ENCODE results near the gene GPR68. TPM values are rescaled to one million over a fixed set of nuclear protein-coding genes. Genes with fewer than 3 reads are reported as not detected.

Gene GPR68
- polyA plus RNA-seq, 1 donor (not counting 4 experiments of a cell fraction or from before 2014, with no cell fraction given) = 1.2 TPM

- no peak overlapping the region for H3K27ac ChIP-seq (ENCODE audit: control insufficient read depth, insufficient read depth, low read length)
- FAIRE-seq (no peak), DNase-seq (ENCODE audit: low read depth, low spot score) (no peak)
- H3K4me1 ChIP-seq (ENCODE audit: control insufficient read depth, extremely low read depth, insufficient read depth, low read length) = no peaks in the 10 kb centered on the region
- H3K36me3 ChIP-seq (ENCODE audit: control insufficient read depth in 2 of 2, extremely low read depth in 1 of 2, insufficient read depth in 2 of 2, low read length in 2 of 2) = no peaks in the 10 kb centered on the region
- dilution Hi-C loops (cut with MboI; ENCODE audit: extremely low pct_ligation_motif_present, low sequenced_read_pairs) = loop anchor here (25.0 kb wide), 2 partner anchors 130 to 380 kb away; no protein-coding TSS in a partner anchor
- H3K9me1 ChIP-seq (ENCODE audit: control insufficient read depth, extremely low read depth, insufficient read depth, low read length) = no peaks in the 10 kb centered on the region
- no peak overlapping the region for H3K4me2 ChIP-seq (ENCODE audit: control insufficient read depth, extremely low read depth, insufficient read depth, low read depth, low read length)
- no peak overlapping the region for H3K4me3 ChIP-seq (ENCODE audit: control insufficient read depth in 2 of 3, extremely low read depth in 1 of 3, insufficient read depth in 2 of 3, low read depth in 1 of 3, low read length in 3 of 3)
- H3K9me3 ChIP-seq (ENCODE audit: control insufficient read depth, low read depth, low read length) = no peaks in the 10 kb centered on the region
- no peaks in the 10 kb centered on the region for H3K79me2 ChIP-seq (ENCODE audit: control insufficient read depth, insufficient read depth, low read length)
- H3K9ac ChIP-seq (ENCODE audit: control insufficient read depth, extremely low read depth, insufficient read depth, low read length) = no peak overlapping the region
- TF ChIP-seq CTCF (optimal IDR thresholded peaks at IDR 0.05 in 1 of 3, IDR thresholded peaks at IDR 0.05 in 1 of 3, conservative IDR thresholded peaks at IDR 0.05 in 1 of 3; ENCODE audit: extremely low read depth in 1 of 3, insufficient read depth in 2 of 3, low read length in 3 of 3) = no peak
- no peak for TF ChIP-seq EZH2 (IDR thresholded peaks at IDR 0.05; ENCODE audit: low read length)
- no peak overlapping the region for H2AFZ ChIP-seq (ENCODE audit: control insufficient read depth, low read length)
- no peaks in the 10 kb centered on the region for H4K20me1 ChIP-seq (ENCODE audit: control insufficient read depth, extremely low read depth, insufficient read depth, low read length)
- no peaks in the 10 kb centered on the region for H3K27me3 ChIP-seq (ENCODE audit: control insufficient read depth, extremely low read depth, insufficient read depth, low read length)
These were observed 47.4 kb upstream of the GPR68 start for GRCh38 chr14:91291786-91292405.

GRCh38 chr14:91290986-91291385 is 46.5 kb upstream of the GPR68 start:
- Histone ChIP-seq H3K4me2 (ENCODE audit: control insufficient read depth, extremely low read depth, insufficient read depth, low read depth, low read length) (no peak overlapping the region), H3K79me2 (ENCODE audit: control insufficient read depth, insufficient read depth, low read length) (no peaks in the 10 kb centered on the region), H3K27me3 (ENCODE audit: control insufficient read depth, extremely low read depth, insufficient read depth, low read length) (no peaks in the 10 kb centered on the region), H3K4me3 (ENCODE audit: control insufficient read depth in 2 of 3, extremely low read depth in 1 of 3, insufficient read depth in 2 of 3, low read depth in 1 of 3, low read length in 3 of 3) (no peak overlapping the region), H3K27ac (ENCODE audit: control insufficient read depth, insufficient read depth, low read length) (no peak overlapping the region), H4K20me1 (ENCODE audit: control insufficient read depth, extremely low read depth, insufficient read depth, low read length) (no peaks in the 10 kb centered on the region), H3K36me3 (ENCODE audit: control insufficient read depth in 2 of 2, extremely low read depth in 1 of 2, insufficient read depth in 2 of 2, low read length in 2 of 2) (no peaks in the 10 kb centered on the region), H3K9me1 (ENCODE audit: control insufficient read depth, extremely low read depth, insufficient read depth, low read length) (no peaks in the 10 kb centered on the region), H3K9ac (ENCODE audit: control insufficient read depth, extremely low read depth, insufficient read depth, low read length) (no peak overlapping the region), H3K9me3 (ENCODE audit: control insufficient read depth, low read depth, low read length) (no peaks in the 10 kb centered on the region), H2AFZ (ENCODE audit: control insufficient read depth, low read length) (no peak overlapping the region), H3K4me1 (ENCODE audit: control insufficient read depth, extremely low read depth, insufficient read depth, low read length) (no peaks in the 10 kb centered on the region)
- dilution Hi-C loops (cut with MboI; ENCODE audit: extremely low pct_ligation_motif_present, low sequenced_read_pairs) = loop anchor here (25.0 kb wide), 2 partner anchors 129 to 379 kb away; no protein-coding TSS in a partner anchor
- TF ChIP-seq CTCF (optimal IDR thresholded peaks at IDR 0.05 in 1 of 3, IDR thresholded peaks at IDR 0.05 in 1 of 3, conservative IDR thresholded peaks at IDR 0.05 in 1 of 3; ENCODE audit: extremely low read depth in 1 of 3, insufficient read depth in 2 of 3, low read length in 3 of 3) = no peak
- DNase-seq (ENCODE audit: low read depth, low spot score) (no peak), FAIRE-seq (no peak)

Data from keratinocyte (primary cell).